GM21737 (cell line): ENCODE data around the gene SPON1.

Experiments
- ATAC-seq: cut with Tn5 transposase; IDR thresholded peaks from one replicate; pipeline ENCODE4 v1.9.1; 2021; ENCODE audit warnings: mild to moderate bottlenecking, moderate library complexity; ENCODE audit not compliant: unreplicated experiment

SPON1 gene

DNA sequence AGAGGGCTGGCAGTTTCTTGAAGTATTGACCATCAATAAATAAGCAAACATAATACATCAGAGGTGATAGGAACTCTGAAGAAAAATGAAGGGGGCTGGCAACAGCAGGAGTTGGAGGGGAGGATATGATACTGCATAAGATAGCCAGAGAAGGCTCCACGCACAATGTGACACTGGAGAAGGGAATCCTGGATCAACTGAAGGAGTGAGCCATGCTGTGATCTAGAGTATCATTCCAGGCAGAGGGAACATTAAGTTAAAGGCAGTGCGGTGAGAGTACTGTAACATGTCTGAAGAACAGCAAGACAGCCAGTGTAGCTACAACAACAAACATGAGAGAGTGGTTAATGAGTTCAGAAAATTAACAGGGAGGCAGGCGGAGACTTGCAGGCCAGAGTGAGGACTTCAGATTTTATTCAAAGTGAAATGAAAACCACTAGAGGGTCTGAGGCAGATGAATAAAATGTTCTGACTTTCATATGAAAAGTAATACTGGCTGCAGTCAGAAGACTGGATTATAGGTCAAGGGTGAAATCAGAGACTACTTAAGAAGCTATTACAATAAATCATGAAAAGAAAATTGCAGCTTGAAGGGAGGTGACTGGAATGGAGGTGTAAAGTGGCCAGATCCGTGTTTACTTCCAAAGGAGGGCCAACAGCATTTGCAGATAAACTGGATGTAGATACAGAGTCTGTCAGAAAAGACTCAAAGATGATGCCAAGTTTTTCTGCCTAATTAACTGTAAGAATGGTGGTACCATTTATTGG is 347.1 kb downstream of the SPON1 start:
- ATAC-seq: no peak

DNA sequence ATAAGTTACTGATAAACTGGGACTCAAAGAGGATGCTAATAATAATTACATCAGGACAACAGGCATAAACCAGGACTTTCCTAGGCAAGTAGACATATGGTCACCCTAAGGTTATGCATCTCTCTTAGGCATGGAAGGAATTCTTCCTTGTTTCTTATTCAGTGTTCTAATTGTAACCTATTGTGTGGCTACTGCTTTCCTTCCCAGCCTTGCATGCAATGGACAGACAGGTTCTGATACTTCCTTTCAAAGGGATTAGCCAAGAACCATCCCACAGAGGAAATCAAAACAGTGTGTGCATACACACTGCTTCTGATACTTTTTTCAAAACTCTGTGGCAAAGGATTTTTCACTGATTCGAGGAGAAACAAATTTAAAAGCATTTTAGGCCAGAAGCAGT is 348.2 kb downstream of the SPON1 start:
- no peak for ATAC-seq

GRCh38 chr11:14312736-14313438 is 350.4 kb downstream of the SPON1 start:
- no peak for ATAC-seq

DNA sequence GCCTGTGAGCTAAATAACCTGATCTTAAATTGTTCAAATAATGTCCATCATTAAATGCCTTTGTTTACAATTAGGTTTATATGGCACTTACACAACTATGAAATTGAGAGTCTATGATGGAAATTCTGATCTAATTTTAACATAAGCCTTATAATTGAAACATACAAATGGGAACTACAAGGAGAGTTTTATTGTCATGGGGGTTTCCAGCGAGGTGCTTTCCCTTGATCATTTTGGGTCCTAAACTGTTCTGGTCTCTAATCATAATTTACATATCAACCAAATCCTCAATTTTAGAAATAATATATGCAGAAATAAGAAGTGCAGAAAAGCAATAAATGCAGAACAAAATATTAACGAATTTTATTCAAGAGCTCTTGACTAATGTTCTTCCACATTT is 351.6 kb downstream of the SPON1 start:
- no peak for ATAC-seq

DNA sequence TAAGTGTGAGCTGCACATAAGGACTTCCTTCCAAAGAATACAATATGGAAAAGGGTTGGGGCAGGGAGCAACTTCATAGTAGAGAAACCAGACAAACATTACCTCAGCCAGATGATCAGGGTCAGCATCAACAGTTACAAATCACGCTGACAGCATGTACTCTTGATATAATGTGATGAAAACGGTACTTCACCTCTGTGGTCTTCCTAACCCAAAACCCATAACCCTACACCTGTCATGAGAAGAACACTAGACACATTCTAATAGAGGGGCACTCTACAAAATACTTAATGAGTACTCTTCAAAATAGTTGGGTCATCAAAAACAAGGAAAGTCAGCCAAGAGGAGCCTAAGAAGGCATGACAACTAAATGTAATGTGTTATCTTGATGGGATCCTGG is 352.6 kb downstream of the SPON1 start:
- no peak for ATAC-seq
